ENCODE results near the gene IFT25. TPM values are rescaled to one million over a fixed set of nuclear protein-coding genes. Genes with fewer than 3 reads are reported as not detected.
A peak's percentile ranks its signal among the peaks of the same experiment; 100 is the strongest.

The IFT25 gene
- total and polyA plus RNA-seq, 2 of the 13 experiments (the other 11 are each of a cell fraction or from before 2014, with no cell fraction given): 19.7 to 48.0 TPM

GRCh38 chr1:53889304-53890298 is 55.9 kb downstream of the IFT25 start, which contains the start of gene YIPF1 (continued):
- TF ChIP-seq RAD21 (CRISPR knock-in tag; IDR thresholded peaks at IDR 0.05): peak; percentile 10; the same call in 1 of the 2 replicates
- TF ChIP-seq ZNF746 (CRISPR knock-in tag; IDR thresholded peaks at IDR 0.05): no peak
- TF ChIP-seq ZNF441 (CRISPR knock-in tag; IDR thresholded peaks at IDR 0.05; ENCODE audit: borderline replicate concordance): no peak
- TF ChIP-seq GPBP1L1 (CRISPR knock-in tag; IDR thresholded peaks at IDR 0.05): no peak
- TF ChIP-seq KAT2B (IDR thresholded peaks at IDR 0.05; ENCODE audit: borderline replicate concordance, low read depth, low read length): no peak
- no peak for TF ChIP-seq NFIC (IDR thresholded peaks at IDR 0.05; ENCODE audit: low read length)
- no peak for TF ChIP-seq MIER2 (CRISPR knock-in tag; IDR thresholded peaks at IDR 0.05)
- no peak for TF ChIP-seq HDAC6 (IDR thresholded peaks at IDR 0.05; ENCODE audit: low read depth, low read length)
- no peak for TF ChIP-seq SP140L (CRISPR knock-in tag; IDR thresholded peaks at IDR 0.05; ENCODE audit: borderline replicate concordance)
- TF ChIP-seq NFKB2 (CRISPR knock-in tag; IDR thresholded peaks at IDR 0.05; ENCODE audit: borderline replicate concordance): peak; percentile 77; the same call in 1 of the 2 replicates
- no peak for TF ChIP-seq FOSL1 (CRISPR knock-in tag; IDR thresholded peaks at IDR 0.05; ENCODE audit: borderline replicate concordance)
- no peak for TF ChIP-seq ZNF761 (CRISPR knock-in tag; conservative IDR thresholded peaks at IDR 0.05)
- peak; percentile 100 for TF ChIP-seq ZNF629 (CRISPR knock-in tag; conservative IDR thresholded peaks at IDR 0.05)
- TF ChIP-seq PPARG (CRISPR knock-in tag; conservative IDR thresholded peaks at IDR 0.05): 0 out of 2 replicates have a peak, but pooled peaks have one; percentile 34
- peak; percentile 26 to 60; a peak in 2 of 4 replicates for TF ChIP-seq POLR2A (IDR thresholded peaks at IDR 0.05; ENCODE audit: insufficient read depth in 1 of 2, low read depth in 2 of 2, low read length in 2 of 2)
- no peak for TF ChIP-seq ETV6 (CRISPR knock-in tag; conservative IDR thresholded peaks at IDR 0.05)
- TF ChIP-seq MYPOP (CRISPR knock-in tag; IDR thresholded peaks at IDR 0.05): no peak
- TF ChIP-seq NFYB (CRISPR knock-in tag; IDR thresholded peaks at IDR 0.05): no peak
- TF ChIP-seq SP1 (IDR thresholded peaks at IDR 0.05): no peak
- TF ChIP-seq SP1 (CRISPR knock-in tag; IDR thresholded peaks at IDR 0.05): peak; percentile 92
- TF ChIP-seq ZNF598 (CRISPR knock-in tag; IDR thresholded peaks at IDR 0.05; ENCODE audit: borderline replicate concordance): peak; percentile 39; the same call in 1 of the 2 replicates
- TF ChIP-seq ZNF121 (CRISPR knock-in tag; IDR thresholded peaks at IDR 0.05): no peak
- TF ChIP-seq ONECUT2 (CRISPR knock-in tag; IDR thresholded peaks at IDR 0.05): no peak
- no peak for TF ChIP-seq ZHX1 (CRISPR knock-in tag; IDR thresholded peaks at IDR 0.05; ENCODE audit: low read depth)
- no peak for TF ChIP-seq ZNF18 (CRISPR knock-in tag; IDR thresholded peaks at IDR 0.05; ENCODE audit: insufficient replicate concordance)

Data from HepG2 (cell line).